ENCODE measurements around the gene WFDC9. TPM values are rescaled to one million over a fixed set of nuclear protein-coding genes. Genes with fewer than 3 reads are reported as not detected.

WFDC9 gene
- total and polyA plus RNA-seq, 4 donors = not detected

DNA sequence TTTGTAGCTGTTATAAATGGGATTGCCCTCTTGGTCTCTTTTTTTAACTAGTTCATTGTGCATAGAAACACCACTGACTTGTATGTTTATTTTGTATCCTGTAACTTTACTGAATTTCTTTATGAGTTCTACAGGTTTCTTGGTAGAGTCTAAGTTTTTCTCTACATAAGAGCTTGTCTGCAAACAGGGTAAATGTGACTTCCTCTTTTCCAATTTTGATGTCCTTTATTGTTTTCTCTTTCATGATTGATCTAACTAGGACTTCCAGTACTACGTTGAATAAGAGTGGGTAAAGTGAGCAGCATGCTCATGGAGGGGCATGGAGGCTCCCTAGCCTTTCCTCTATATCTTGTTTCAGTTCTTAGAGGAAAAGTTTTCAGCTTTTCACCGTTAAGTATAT is 4.5 kb downstream of the WFDC9 start:
- TF ChIP-seq RAD21 (IDR thresholded peaks at IDR 0.05) = no peak
- TF ChIP-seq, protein P1, sequence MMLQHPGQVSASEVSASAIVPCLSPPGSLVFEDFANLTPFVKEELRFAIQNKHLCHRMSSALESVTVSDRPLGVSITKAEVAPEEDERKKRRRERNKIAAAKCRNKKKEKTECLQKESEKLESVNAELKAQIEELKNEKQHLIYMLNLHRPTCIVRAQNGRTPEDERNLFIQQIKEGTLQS (IDR thresholded peaks at IDR 0.05) = no peak
- TF ChIP-seq GABPA (IDR thresholded peaks at IDR 0.05 in 1 of 2, conservative IDR thresholded peaks at IDR 0.05 in 1 of 2) = no peak
- no peak for TF ChIP-seq RXRA (IDR thresholded peaks at IDR 0.05)
- no peak for TF ChIP-seq HNF4A (conservative IDR thresholded peaks at IDR 0.05)
- no peak for TF ChIP-seq JUND (IDR thresholded peaks at IDR 0.05)
- no peak for TF ChIP-seq FOXA1 (IDR thresholded peaks at IDR 0.05)
- no peak for TF ChIP-seq SP1 (IDR thresholded peaks at IDR 0.05)
- no peak for TF ChIP-seq FOXA2 (IDR thresholded peaks at IDR 0.05)
- TF ChIP-seq YY1 (IDR thresholded peaks at IDR 0.05) = no peak
- TF ChIP-seq, protein P2, sequence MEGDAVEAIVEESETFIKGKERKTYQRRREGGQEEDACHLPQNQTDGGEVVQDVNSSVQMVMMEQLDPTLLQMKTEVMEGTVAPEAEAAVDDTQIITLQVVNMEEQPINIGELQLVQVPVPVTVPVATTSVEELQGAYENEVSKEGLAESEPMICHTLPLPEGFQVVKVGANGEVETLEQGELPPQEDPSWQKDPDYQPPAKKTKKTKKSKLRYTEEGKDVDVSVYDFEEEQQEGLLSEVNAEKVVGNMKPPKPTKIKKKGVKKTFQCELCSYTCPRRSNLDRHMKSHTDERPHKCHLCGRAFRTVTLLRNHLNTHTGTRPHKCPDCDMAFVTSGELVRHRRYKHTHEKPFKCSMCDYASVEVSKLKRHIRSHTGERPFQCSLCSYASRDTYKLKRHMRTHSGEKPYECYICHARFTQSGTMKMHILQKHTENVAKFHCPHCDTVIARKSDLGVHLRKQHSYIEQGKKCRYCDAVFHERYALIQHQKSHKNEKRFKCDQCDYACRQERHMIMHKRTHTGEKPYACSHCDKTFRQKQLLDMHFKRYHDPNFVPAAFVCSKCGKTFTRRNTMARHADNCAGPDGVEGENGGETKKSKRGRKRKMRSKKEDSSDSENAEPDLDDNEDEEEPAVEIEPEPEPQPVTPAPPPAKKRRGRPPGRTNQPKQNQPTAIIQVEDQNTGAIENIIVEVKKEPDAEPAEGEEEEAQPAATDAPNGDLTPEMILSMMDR (IDR thresholded peaks at IDR 0.05; ENCODE audit: low read depth, low read length, missing input control) = no peak
- no peak for TF ChIP-seq NR2F2 (IDR thresholded peaks at IDR 0.05)
- TF ChIP-seq, protein P3, sequence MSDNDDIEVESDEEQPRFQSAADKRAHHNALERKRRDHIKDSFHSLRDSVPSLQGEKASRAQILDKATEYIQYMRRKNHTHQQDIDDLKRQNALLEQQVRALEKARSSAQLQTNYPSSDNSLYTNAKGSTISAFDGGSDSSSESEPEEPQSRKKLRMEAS (IDR thresholded peaks at IDR 0.05) = no peak
- no peak for TF ChIP-seq HNF4G (IDR thresholded peaks at IDR 0.05)
- TF ChIP-seq, protein P4, sequence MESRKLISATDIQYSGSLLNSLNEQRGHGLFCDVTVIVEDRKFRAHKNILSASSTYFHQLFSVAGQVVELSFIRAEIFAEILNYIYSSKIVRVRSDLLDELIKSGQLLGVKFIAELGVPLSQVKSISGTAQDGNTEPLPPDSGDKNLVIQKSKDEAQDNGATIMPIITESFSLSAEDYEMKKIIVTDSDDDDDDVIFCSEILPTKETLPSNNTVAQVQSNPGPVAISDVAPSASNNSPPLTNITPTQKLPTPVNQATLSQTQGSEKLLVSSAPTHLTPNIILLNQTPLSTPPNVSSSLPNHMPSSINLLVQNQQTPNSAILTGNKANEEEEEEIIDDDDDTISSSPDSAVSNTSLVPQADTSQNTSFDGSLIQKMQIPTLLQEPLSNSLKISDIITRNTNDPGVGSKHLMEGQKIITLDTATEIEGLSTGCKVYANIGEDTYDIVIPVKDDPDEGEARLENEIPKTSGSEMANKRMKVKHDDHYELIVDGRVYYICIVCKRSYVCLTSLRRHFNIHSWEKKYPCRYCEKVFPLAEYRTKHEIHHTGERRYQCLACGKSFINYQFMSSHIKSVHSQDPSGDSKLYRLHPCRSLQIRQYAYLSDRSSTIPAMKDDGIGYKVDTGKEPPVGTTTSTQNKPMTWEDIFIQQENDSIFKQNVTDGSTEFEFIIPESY (IDR thresholded peaks at IDR 0.05) = no peak
- DNase-seq (ENCODE audit: low spot score) = no peak
- Histone ChIP-seq H3K9me3 (ENCODE audit: control insufficient read depth in 4 of 4, low read length in 3 of 4) (no peaks in the 10 kb centered on the region), H3K36me3 (ENCODE audit: control insufficient read depth in 4 of 4, insufficient read depth in 3 of 4, low read depth in 1 of 4, low read length in 3 of 4) (no peaks in the 10 kb centered on the region), H3K9ac (ENCODE audit: low read depth in 1 of 2, low read length in 2 of 2) (no peak overlapping the region), H3K27me3 (ENCODE audit: control insufficient read depth in 4 of 4, insufficient read depth in 4 of 4, low read length in 3 of 4) (no peaks in the 10 kb centered on the region), H3K4me1 (ENCODE audit: control insufficient read depth in 4 of 4, insufficient read depth in 4 of 4, low read length in 3 of 4) (peaks cover 0 to 4% (median 2%) of the 10 kb centered on the region in 4 donors), H3K4me3 (ENCODE audit: low read depth in 1 of 3, low read length in 3 of 3) (no peak overlapping the region), H3K27ac (ENCODE audit: low read depth in 1 of 2, low read length in 2 of 2) (no peak overlapping the region)
- 63% methylated on average over 2 of the region's 2 CpGs for WGBS

DNA sequence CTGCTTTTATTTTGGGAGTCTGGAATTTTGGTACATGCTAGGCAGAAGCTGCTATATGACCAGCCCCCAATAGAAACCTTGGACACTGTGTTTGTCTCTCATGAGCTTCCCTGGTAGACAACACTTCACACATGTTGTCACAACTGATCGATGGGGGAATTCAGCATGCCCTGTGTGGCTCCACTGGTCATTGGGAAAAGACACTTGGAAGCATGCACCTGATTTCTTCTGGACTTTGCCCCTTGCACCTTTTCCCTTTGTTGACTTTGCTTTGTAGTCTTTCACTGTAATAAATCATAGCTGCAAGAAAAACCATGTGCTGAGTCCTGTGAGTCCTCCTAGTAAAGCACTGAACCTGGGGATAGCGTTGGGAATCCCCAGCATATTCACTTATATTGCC is 9.5 kb downstream of the WFDC9 start:
- TF ChIP-seq HNF4G (IDR thresholded peaks at IDR 0.05) = peak; percentile 10
- peak; percentile 41 to 52 for TF ChIP-seq HNF4A (conservative IDR thresholded peaks at IDR 0.05)
- TF ChIP-seq, protein P2 (IDR thresholded peaks at IDR 0.05; ENCODE audit: low read depth, low read length, missing input control) = no peak
- TF ChIP-seq RAD21 (IDR thresholded peaks at IDR 0.05) = no peak
- TF ChIP-seq, protein P5, sequence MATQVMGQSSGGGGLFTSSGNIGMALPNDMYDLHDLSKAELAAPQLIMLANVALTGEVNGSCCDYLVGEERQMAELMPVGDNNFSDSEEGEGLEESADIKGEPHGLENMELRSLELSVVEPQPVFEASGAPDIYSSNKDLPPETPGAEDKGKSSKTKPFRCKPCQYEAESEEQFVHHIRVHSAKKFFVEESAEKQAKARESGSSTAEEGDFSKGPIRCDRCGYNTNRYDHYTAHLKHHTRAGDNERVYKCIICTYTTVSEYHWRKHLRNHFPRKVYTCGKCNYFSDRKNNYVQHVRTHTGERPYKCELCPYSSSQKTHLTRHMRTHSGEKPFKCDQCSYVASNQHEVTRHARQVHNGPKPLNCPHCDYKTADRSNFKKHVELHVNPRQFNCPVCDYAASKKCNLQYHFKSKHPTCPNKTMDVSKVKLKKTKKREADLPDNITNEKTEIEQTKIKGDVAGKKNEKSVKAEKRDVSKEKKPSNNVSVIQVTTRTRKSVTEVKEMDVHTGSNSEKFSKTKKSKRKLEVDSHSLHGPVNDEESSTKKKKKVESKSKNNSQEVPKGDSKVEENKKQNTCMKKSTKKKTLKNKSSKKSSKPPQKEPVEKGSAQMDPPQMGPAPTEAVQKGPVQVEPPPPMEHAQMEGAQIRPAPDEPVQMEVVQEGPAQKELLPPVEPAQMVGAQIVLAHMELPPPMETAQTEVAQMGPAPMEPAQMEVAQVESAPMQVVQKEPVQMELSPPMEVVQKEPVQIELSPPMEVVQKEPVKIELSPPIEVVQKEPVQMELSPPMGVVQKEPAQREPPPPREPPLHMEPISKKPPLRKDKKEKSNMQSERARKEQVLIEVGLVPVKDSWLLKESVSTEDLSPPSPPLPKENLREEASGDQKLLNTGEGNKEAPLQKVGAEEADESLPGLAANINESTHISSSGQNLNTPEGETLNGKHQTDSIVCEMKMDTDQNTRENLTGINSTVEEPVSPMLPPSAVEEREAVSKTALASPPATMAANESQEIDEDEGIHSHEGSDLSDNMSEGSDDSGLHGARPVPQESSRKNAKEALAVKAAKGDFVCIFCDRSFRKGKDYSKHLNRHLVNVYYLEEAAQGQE (IDR thresholded peaks at IDR 0.05) = no peak
- TF ChIP-seq RXRA (IDR thresholded peaks at IDR 0.05) = no peak
- H3K4me1 ChIP-seq (ENCODE audit: control insufficient read depth in 4 of 4, insufficient read depth in 4 of 4, low read length in 3 of 4) = peaks cover 0 to 5% (median 2%) of the 10 kb centered on the region in 4 donors
- no peaks in the 10 kb centered on the region for H3K36me3 ChIP-seq (ENCODE audit: control insufficient read depth in 4 of 4, insufficient read depth in 3 of 4, low read depth in 1 of 4, low read length in 3 of 4)
- H3K4me3 ChIP-seq (ENCODE audit: low read depth in 1 of 3, low read length in 3 of 3) = no peak overlapping the region
- DNase-seq (ENCODE audit: low spot score) = no peak
- 71% methylated on average over 2 of the region's 2 CpGs for WGBS
- H3K27me3 ChIP-seq (ENCODE audit: control insufficient read depth in 4 of 4, insufficient read depth in 4 of 4, low read length in 3 of 4) = no peaks in the 10 kb centered on the region
- no peak overlapping the region for H3K9ac ChIP-seq (ENCODE audit: low read depth in 1 of 2, low read length in 2 of 2)
- no peaks in the 10 kb centered on the region for H3K9me3 ChIP-seq (ENCODE audit: control insufficient read depth in 4 of 4, low read length in 3 of 4)
- no peak overlapping the region for H3K27ac ChIP-seq (ENCODE audit: low read depth in 1 of 2, low read length in 2 of 2)
